Cardiac muscle cell (in vitro differentiated cells and primary cell): ENCODE data around the gene DUSP12. TPM values are rescaled to one million over a fixed set of nuclear protein-coding genes. Genes with fewer than 3 reads are reported as not detected.

Experiments used
- DNase-seq, 2 donors: peaks; one replicate each; pipeline versions ENCODE4 v3.0.0 to v3.0.0-alpha.2; 2010 to 2017; ENCODE audit warnings: low read depth in 1 of 2, low spot score in 1 of 2
- H3K27ac ChIP-seq: fragments of 200-600 bp; sonication (generic); 2 replicates; pipeline ENCODE4 v1.5.1; 2016
- H3K27me3 ChIP-seq: fragments of 200-600 bp; sonication (generic); 2 replicates; pipeline ENCODE4 v1.6.0; 2016; ENCODE audit warnings: control low read depth
- H3K36me3 ChIP-seq: fragments of 200-600 bp; sonication (generic); 2 replicates; pipeline ENCODE4 v1.5.1; 2016; ENCODE audit warnings: control low read depth
- H3K4me1 ChIP-seq: fragments of 200-600 bp; sonication (generic); 2 replicates; pipeline ENCODE4 v1.8.1; 2017; ENCODE audit warnings: low read depth, mild to moderate bottlenecking, mixed run types
- H3K4me3 ChIP-seq: fragments of 200-600 bp; sonication (generic); 2 replicates; pipeline ENCODE4 v1.5.1; 2016; ENCODE audit warnings: mild to moderate bottlenecking
- H3K9me3 ChIP-seq: fragments of 200-600 bp; sonication (generic); 2 replicates; pipeline ENCODE4 v1.5.1; 2017; ENCODE audit warnings: low read depth, mild to moderate bottlenecking, control low read depth
- polyA plus RNA-seq: library from polyadenylated mRNA; unstranded; fragments of >200 nt; fragmentation: Nextera tagmentation; extraction: Ambion mirVana; gene quantifications from 2 replicates; pipeline ENCODE4 v1.2.1, GENCODE V29; 2016
- total RNA-seq: library from RNA; depleted of rRNA; stranded (reverse); fragments of >200 nt; gene quantifications from 2 replicates; pipeline ENCODE4 v1.2.3, GENCODE V29; 2016
- TF ChIP-seq, protein P1 (sequence below): IDR thresholded peaks from 2 replicates; pipeline ENCODE4 v1.5.1; 2012; ENCODE audit warnings: low read depth, mild to moderate bottlenecking, low read length

DUSP12 gene
- total and polyA plus RNA-seq, 2 experiments from 2014 or later = 60.5 to 65.7 TPM

DNA sequence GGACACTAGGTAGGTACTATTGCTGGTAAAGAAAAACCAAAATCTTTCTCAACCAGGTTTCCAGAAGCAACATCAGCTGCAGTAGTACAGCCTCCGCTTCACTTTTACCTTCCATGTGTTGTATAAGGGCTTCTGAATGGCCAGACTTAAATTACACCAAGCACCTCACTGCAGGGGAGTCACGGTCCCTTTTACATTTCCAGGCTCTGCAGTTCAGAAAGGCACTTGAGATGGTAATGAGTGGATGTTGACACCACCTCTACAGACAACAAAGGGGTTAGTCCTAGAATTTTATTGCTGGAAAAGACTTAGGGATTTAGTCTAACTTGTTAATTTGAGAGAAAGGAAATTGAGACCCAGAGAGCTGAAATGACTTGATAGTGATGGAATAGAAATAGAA lies 12.0 kb upstream of the DUSP12 start:
- no peak for DNase-seq
- Histone ChIP-seq H3K4me3 (no peak overlapping the region), H3K4me1 (no peaks in the 10 kb centered on the region), H3K27me3 (peaks cover 1% of the 10 kb centered on the region), H3K36me3 (no peaks in the 10 kb centered on the region), H3K9me3 (no peaks in the 10 kb centered on the region), H3K27ac (no peak overlapping the region)
- TF ChIP-seq, protein P1, sequence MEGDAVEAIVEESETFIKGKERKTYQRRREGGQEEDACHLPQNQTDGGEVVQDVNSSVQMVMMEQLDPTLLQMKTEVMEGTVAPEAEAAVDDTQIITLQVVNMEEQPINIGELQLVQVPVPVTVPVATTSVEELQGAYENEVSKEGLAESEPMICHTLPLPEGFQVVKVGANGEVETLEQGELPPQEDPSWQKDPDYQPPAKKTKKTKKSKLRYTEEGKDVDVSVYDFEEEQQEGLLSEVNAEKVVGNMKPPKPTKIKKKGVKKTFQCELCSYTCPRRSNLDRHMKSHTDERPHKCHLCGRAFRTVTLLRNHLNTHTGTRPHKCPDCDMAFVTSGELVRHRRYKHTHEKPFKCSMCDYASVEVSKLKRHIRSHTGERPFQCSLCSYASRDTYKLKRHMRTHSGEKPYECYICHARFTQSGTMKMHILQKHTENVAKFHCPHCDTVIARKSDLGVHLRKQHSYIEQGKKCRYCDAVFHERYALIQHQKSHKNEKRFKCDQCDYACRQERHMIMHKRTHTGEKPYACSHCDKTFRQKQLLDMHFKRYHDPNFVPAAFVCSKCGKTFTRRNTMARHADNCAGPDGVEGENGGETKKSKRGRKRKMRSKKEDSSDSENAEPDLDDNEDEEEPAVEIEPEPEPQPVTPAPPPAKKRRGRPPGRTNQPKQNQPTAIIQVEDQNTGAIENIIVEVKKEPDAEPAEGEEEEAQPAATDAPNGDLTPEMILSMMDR = no peak

DNA sequence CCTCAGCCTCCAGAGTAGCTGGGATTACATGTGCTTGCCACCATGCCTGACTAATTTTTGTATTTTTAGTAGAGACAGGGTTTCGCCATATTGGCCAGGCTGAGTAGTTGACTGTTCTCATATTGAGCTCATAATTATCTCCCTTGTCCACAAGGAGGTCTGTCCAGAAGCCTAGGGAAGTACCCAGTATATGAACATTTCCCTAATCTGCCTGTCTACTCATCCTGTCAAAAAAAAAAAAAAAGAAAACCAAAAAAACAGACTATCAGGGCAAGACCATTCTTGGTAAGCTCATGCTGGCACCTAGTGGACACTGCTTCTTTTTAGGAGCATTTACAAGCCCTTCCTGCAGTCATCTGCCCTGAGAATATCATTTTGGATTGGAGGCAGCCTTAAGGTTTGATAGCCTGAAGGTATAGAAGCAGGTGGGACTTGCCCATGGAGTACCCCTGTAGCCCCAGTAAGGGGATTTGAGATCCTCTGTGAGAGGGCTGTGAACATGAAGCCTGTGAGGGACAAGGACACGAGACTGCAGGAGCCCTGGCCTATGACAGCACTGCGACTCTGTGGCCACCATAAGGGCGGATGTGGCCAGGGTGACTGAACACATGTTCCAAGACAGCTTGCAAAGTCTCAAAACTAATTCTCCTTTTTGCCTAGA lies 10.8 kb upstream of the DUSP12 start:
- Histone ChIP-seq H3K4me3 (no peak overlapping the region), H3K36me3 (no peaks in the 10 kb centered on the region), H3K4me1 (no peaks in the 10 kb centered on the region), H3K27ac (no peak overlapping the region), H3K27me3 (peaks cover 7% of the 10 kb centered on the region), H3K9me3 (no peaks in the 10 kb centered on the region)
- DNase-seq = peak; percentile 49 to 85
- TF ChIP-seq, protein P1 = peak; percentile 66

DNA sequence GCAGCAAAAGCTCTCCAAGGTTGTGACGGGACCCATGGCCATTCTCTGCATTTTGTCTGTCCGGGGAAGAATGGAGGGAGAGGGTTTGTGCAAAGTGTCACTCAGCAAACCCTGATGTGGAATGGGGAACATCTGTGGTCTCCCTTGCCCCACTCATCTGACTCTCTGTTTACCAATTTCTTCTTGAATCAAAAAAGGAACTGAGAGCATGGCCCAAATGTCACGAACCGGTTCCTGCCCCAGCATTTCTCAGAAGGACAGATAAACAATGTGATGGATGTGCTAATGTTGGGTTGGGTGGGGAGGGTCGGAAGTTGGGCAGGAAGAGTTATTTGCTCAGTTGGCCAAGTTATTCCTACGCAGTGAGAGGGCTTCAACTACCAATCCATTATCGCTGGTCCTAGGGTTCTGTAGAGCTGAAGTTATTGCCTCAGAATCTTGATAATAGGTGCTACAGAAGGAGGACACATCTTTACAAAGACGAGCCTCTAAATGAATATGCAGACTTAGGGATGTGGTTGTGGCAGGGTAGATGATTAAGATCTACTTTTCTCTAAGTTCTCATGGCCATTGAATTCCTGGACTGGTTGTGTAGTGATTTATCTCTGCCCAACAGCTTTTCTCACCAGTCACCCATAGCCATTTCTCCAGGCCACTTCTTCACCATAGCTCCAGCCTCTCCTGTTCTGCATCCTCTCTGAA lies 9.6 kb upstream of the DUSP12 start:
- Histone ChIP-seq H3K36me3 (no peaks in the 10 kb centered on the region), H3K27me3 (peaks cover 8% of the 10 kb centered on the region), H3K4me1 (no peaks in the 10 kb centered on the region), H3K9me3 (no peaks in the 10 kb centered on the region), H3K4me3 (no peak overlapping the region), H3K27ac (no peak overlapping the region)
- TF ChIP-seq, protein P1 = no peak
- DNase-seq = no peak

DNA sequence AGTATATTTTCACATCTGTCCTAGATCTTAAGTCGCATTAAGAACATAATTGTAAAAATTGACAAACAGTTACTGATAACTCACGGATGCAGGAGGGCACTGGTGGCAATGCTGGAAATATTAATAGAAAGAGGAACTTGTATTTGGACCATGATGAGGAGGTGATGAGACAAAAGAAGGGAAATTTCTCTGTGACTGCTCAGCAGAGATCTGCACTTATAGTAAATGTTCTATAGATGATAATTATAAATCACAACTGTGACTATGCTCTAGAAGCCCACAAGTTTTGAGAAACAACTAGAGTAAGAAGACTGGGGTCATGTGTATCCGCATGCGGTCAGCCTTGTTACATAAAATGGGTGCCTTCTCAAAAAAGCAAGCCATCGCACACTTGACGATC lies 8.7 kb upstream of the DUSP12 start:
- Histone ChIP-seq H3K27me3 (peaks cover 8% of the 10 kb centered on the region), H3K4me1 (no peaks in the 10 kb centered on the region), H3K4me3 (no peak overlapping the region), H3K27ac (no peak overlapping the region), H3K36me3 (no peaks in the 10 kb centered on the region), H3K9me3 (no peaks in the 10 kb centered on the region)
- TF ChIP-seq, protein P1 = no peak
- DNase-seq = no peak

DNA sequence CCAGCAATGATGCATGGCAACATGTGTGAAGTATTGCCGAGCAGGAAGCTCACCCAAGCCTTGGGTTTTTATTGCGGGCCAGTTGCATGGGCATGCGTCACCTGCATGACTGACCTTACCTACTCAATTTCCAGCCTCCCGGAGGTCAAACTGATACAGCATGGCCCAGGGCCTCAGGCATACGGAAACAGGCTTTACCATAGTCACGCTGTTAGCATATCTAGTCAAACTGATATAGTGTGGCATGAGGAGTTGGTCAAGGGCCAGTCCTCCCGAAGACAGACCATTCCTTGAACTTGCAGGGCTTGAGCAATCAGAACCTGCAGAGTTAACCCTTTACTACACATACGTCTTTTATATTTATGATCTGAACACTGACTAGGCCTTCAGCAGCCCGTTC lies 6.4 kb upstream of the DUSP12 start:
- Histone ChIP-seq H3K4me3 (no peak overlapping the region), H3K9me3 (no peaks in the 10 kb centered on the region), H3K27ac (no peak overlapping the region), H3K4me1 (no peaks in the 10 kb centered on the region), H3K36me3 (no peaks in the 10 kb centered on the region), H3K27me3 (peaks cover 8% of the 10 kb centered on the region)
- TF ChIP-seq, protein P1 = no peak
- peak in 1 of 2 donors; percentile 69 for DNase-seq
